ENCODE measurements around the gene COTL1. TPM values are rescaled to one million over a fixed set of nuclear protein-coding genes. Genes with fewer than 3 reads are reported as not detected.

Gene COTL1
- total RNA-seq, 1 experiment from 2014 or later, result 34.1 TPM

DNA sequence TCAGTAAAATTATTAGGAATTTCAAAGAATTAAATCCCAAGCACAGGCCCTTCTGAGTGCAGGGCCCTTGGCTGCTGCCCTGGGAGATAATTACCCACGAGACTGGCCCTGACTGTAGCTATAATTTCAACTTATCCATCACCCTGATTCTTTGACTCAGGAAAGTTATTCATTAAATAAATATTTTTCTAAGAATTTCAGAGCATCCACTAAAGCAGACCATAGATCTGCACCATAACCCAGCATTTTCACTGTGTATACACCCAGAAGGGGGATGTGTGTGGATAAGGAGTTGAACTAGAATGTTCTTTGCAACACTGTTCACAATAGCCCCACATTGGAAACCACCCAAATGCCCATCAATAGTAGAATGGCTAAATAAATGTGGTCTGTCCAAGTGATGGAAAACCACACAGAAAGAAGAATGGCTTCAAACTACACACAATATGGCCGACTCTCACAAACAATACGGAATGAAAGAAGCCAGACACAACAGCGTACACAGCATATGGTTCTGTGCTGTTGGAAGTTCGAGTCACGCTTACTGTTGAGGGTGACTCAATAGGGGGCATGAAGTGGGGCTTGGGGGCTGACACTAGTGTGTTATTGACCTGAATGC lies 79.5 kb downstream of the COTL1 start:
- no peak overlapping the region for H3K27ac ChIP-seq (ENCODE audit: low read depth, low read length, poor library complexity, severe bottlenecking)
- POLR2A ChIA-PET (ENCODE audit: low non-redundant PET), result no interaction called here
- BruUV-seq (replicated peaks), result no TSS peak
- H3K4me3 ChIP-seq (ENCODE audit: low read depth, low read length, poor library complexity, severe bottlenecking), result no peak overlapping the region
- intact Hi-C loops (cut with micrococcal nuclease; ENCODE audit: unreplicated experiment), result no loop called here
- H3K36me3 ChIP-seq (ENCODE audit: insufficient read depth, low read length, poor library complexity, severe bottlenecking), result no peaks in the 10 kb centered on the region
- no peaks in the 10 kb centered on the region for H3K4me1 ChIP-seq (ENCODE audit: insufficient read depth, low read length, poor library complexity, severe bottlenecking)
- CTCF ChIA-PET, result no interaction called here
- no peak for DNase-seq (ENCODE audit: low spot score)
- no peaks in the 10 kb centered on the region for H3K27me3 ChIP-seq (replicated peaks; ENCODE audit: insufficient read depth, low read depth, low read length, poor library complexity)
- no peaks in the 10 kb centered on the region for H3K9me3 ChIP-seq (ENCODE audit: low read depth, low read length, poor library complexity, severe bottlenecking)
- TF ChIP-seq, protein P1, sequence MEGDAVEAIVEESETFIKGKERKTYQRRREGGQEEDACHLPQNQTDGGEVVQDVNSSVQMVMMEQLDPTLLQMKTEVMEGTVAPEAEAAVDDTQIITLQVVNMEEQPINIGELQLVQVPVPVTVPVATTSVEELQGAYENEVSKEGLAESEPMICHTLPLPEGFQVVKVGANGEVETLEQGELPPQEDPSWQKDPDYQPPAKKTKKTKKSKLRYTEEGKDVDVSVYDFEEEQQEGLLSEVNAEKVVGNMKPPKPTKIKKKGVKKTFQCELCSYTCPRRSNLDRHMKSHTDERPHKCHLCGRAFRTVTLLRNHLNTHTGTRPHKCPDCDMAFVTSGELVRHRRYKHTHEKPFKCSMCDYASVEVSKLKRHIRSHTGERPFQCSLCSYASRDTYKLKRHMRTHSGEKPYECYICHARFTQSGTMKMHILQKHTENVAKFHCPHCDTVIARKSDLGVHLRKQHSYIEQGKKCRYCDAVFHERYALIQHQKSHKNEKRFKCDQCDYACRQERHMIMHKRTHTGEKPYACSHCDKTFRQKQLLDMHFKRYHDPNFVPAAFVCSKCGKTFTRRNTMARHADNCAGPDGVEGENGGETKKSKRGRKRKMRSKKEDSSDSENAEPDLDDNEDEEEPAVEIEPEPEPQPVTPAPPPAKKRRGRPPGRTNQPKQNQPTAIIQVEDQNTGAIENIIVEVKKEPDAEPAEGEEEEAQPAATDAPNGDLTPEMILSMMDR (conservative IDR thresholded peaks at IDR 0.05; ENCODE audit: low read depth, low read length), result no peak
- no peak for TF ChIP-seq EZH2 (IDR thresholded peaks at IDR 0.05; ENCODE audit: borderline replicate concordance, low read depth, low read length, poor library complexity, severe bottlenecking)

DNA sequence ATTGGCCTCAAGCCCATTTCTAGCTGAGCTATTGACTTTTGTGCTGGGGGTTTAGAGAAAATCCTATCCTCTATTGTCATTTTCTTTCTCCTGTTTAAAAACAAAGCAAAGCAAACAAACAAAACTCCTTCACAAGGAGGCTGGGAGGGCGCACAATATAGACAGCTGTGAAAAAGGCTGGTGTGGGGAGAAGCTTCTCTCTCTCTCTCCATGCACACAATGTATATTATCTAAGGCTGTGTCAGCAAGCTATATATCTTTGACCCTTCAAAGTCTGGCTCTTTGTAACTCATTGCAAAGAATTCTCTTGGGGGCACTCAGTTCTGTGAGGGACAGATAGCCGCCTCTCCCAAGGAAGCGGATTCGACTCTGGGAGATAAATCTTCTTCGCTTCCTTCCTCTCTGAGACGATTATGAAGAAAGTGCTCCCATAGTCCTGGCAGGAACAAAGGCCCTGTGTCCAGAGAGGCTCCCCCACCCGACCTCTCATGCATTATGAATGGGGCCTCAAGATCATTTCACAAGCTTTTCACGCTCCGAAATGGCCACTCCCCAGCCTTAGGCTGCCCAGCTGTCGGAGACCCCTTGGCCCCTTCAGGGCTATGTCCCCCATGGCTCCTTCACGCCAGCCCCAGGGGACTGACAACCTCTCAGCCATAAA lies 80.3 kb downstream of the COTL1 start:
- BruUV-seq (replicated peaks), result no TSS peak
- H3K4me1 ChIP-seq (ENCODE audit: insufficient read depth, low read length, poor library complexity, severe bottlenecking), result no peaks in the 10 kb centered on the region
- ChIA-PET CTCF (no interaction called here), POLR2A (ENCODE audit: low non-redundant PET) (no interaction called here)
- H3K9me3 ChIP-seq (ENCODE audit: low read depth, low read length, poor library complexity, severe bottlenecking), result no peaks in the 10 kb centered on the region
- no peak for DNase-seq (ENCODE audit: low spot score)
- no peaks in the 10 kb centered on the region for H3K27me3 ChIP-seq (replicated peaks; ENCODE audit: insufficient read depth, low read depth, low read length, poor library complexity)
- no peaks in the 10 kb centered on the region for H3K36me3 ChIP-seq (ENCODE audit: insufficient read depth, low read length, poor library complexity, severe bottlenecking)
- intact Hi-C loops (cut with micrococcal nuclease; ENCODE audit: unreplicated experiment), result no loop called here
- no peak overlapping the region for H3K27ac ChIP-seq (ENCODE audit: low read depth, low read length, poor library complexity, severe bottlenecking)
- no peak overlapping the region for H3K4me3 ChIP-seq (ENCODE audit: low read depth, low read length, poor library complexity, severe bottlenecking)
- TF ChIP-seq, protein P1 (conservative IDR thresholded peaks at IDR 0.05; ENCODE audit: low read depth, low read length), result no peak
- TF ChIP-seq EZH2 (IDR thresholded peaks at IDR 0.05; ENCODE audit: borderline replicate concordance, low read depth, low read length, poor library complexity, severe bottlenecking), result no peak

DNA sequence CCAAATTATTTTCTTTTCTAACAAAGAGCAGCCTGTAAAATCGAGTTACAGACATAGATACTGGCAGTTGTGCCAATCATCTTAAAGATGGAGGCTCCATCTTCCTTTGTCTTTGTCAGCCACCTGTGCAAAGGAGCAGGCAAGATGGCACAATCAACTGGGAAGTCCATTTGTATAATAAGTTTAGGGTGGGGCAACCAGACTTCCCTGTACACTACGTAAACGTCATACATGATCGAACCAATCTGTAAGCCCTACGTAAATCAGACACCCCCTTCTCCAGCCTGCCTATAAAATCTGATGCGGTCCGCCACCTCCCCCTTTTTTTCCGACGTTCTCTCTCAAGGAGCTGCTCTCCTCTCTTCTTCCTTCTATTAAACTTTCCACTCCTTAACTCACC lies 82.0 kb downstream of the COTL1 start:
- Histone ChIP-seq H3K4me1 (ENCODE audit: insufficient read depth, low read length, poor library complexity, severe bottlenecking) (no peaks in the 10 kb centered on the region), H3K36me3 (ENCODE audit: insufficient read depth, low read length, poor library complexity, severe bottlenecking) (no peaks in the 10 kb centered on the region), H3K4me3 (ENCODE audit: low read depth, low read length, poor library complexity, severe bottlenecking) (no peak overlapping the region), H3K27me3 (replicated peaks; ENCODE audit: insufficient read depth, low read depth, low read length, poor library complexity) (no peaks in the 10 kb centered on the region), H3K9me3 (ENCODE audit: low read depth, low read length, poor library complexity, severe bottlenecking) (no peaks in the 10 kb centered on the region), H3K27ac (ENCODE audit: low read depth, low read length, poor library complexity, severe bottlenecking) (no peak overlapping the region)
- TF ChIP-seq EZH2 (IDR thresholded peaks at IDR 0.05; ENCODE audit: borderline replicate concordance, low read depth, low read length, poor library complexity, severe bottlenecking), result no peak
- TF ChIP-seq, protein P1 (conservative IDR thresholded peaks at IDR 0.05; ENCODE audit: low read depth, low read length), result no peak
- no TSS peak for BruUV-seq (replicated peaks)
- ChIA-PET CTCF (no interaction called here), POLR2A (ENCODE audit: low non-redundant PET) (no interaction called here)
- no peak for DNase-seq (ENCODE audit: low spot score)
- intact Hi-C loops (cut with micrococcal nuclease; ENCODE audit: unreplicated experiment), result no loop called here
